DOHH2 (cell line): ENCODE data around the gene PRDM16.

Experiments used
- CTCF ChIP-seq: fragments of 200-600 bp; sonication (generic); IDR thresholded peaks from one replicate; pipeline ENCODE4 v1.5.1; 2014; ENCODE audit warnings: antibody characterized with exemption, mild to moderate bottlenecking, low read depth, low read length; ENCODE audit not compliant: poor library complexity, severe bottlenecking
- EZH2phosphoT487 ChIP-seq: fragments of 200-600 bp; sonication (generic); IDR thresholded peaks from 2 replicates; pipeline ENCODE4 v1.6.1; 2017; ENCODE audit warnings: borderline replicate concordance, mild to moderate bottlenecking, antibody characterized with exemption, low read length, moderate library complexity, mixed read lengths

DNA sequence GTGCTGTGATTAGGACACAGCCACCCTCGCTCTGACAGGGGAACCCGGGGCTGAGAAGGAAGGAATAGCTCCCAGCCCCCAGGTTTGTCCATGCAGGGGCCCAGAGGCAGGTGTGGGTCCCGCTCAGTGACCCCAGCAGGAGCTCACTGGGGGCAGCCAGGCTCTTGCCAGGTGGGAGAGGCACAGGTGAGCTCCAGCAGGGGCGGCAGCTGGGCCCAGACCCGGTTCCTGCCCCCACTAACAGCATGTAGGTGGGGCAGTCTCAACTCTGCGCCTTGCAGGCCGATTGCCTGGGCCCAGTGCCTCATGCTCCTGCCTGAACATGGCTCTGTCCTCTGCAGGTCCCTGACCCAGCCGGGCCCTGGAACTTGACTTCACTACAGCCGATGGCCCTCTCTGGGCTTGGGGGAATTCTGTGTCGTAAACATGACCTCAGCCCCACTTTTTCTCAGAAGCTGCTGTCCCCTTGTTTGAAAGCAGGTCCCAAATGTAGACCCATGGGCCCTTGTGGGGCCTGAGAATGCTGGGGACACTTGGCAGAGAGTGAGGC lies 127.0 kb downstream of the PRDM16 start:
- TF ChIP-seq CTCF (no peak), EZH2phosphoT487 (no peak)
